Measurements from ENCODE around the gene CEP78.

- TF ChIP-seq CTCF (IDR thresholded peaks at IDR 0.05) (no peak), POLR2A (IDR thresholded peaks at IDR 0.05) (no peak)
Observed at GRCh38 chr9:78209127-78209526, 26.7 kb upstream of the CEP78 start.

Measured in body of pancreas (tissue), 4 donors.